ENCODE measurements around the gene FAF2. TPM values are rescaled to one million over a fixed set of nuclear protein-coding genes. Genes with fewer than 3 reads are reported as not detected.

The FAF2 gene
- total RNA-seq, 3 donors from 2014 or later, result 33.1 to 36.1 (median 33.4) TPM

GRCh38 chr5:176541338-176542134 is 93.4 kb downstream of the FAF2 start:
- ATAC-seq, result peak; percentile 17
- intact Hi-C loops (cut with DNase I, micrococcal nuclease), result loop anchor here in 1 of 2 donors (10.0 kb wide), 1 partner anchor 127 kb away; the partner anchor contains the start of gene CLTB
- peak; percentile 85 to 93 (median 87) for DNase-seq

GRCh38 chr5:176542135-176542595 is 94.0 kb downstream of the FAF2 start:
- ATAC-seq, result peak; percentile 17

More at GRCh38 chr5:176541338-176542134, 93.4 kb downstream of the FAF2 start:
- H3K4me1 ChIP-seq (ENCODE audit: low read depth), result peaks cover 22% of the 10 kb centered on the region
- TF ChIP-seq CTCF (IDR thresholded peaks at IDR 0.05), result no peak
- H3K9me3 ChIP-seq, result no peaks in the 10 kb centered on the region
- H3K4me3 ChIP-seq, result no peak overlapping the region
- H3K36me3 ChIP-seq (ENCODE audit: low read depth), result no peaks in the 10 kb centered on the region

GRCh38 chr5:176542596-176543427 is 94.6 kb downstream of the FAF2 start:
- peak overlapping the region; percentile 59 for H3K4me3 ChIP-seq
- H3K9me3 ChIP-seq, result no peaks in the 10 kb centered on the region
- ATAC-seq (no peak), DNase-seq (peak in 2 of 3 donors; percentile 71 to 75)
- intact Hi-C loops (cut with DNase I, micrococcal nuclease), result loop anchor here in 1 of 2 donors (10.0 kb wide), 1 partner anchor 128 kb away; the partner anchor contains the start of gene CLTB
- H3K36me3 ChIP-seq (ENCODE audit: low read depth), result no peaks in the 10 kb centered on the region
- TF ChIP-seq CTCF (IDR thresholded peaks at IDR 0.05), result no peak
- peaks cover 27% of the 10 kb centered on the region for H3K4me1 ChIP-seq (ENCODE audit: low read depth)

More at GRCh38 chr5:176542135-176542595, 94.0 kb downstream of the FAF2 start:
- peaks cover 26% of the 10 kb centered on the region for H3K4me1 ChIP-seq (ENCODE audit: low read depth)
- intact Hi-C loops (cut with DNase I, micrococcal nuclease), result loop anchor here in 1 of 2 donors (10.0 kb wide), 1 partner anchor 127 kb away; the partner anchor contains the start of gene CLTB
- peak; percentile 86 to 89 (median 89) for DNase-seq
- no peaks in the 10 kb centered on the region for H3K9me3 ChIP-seq
- H3K36me3 ChIP-seq (ENCODE audit: low read depth), result no peaks in the 10 kb centered on the region
- no peak for TF ChIP-seq CTCF (IDR thresholded peaks at IDR 0.05)
- peak overlapping the region; percentile 59 for H3K4me3 ChIP-seq

- peaks cover 33% of the 10 kb centered on the region for H3K4me1 ChIP-seq (ENCODE audit: low read depth)
- intact Hi-C loops (cut with DNase I, micrococcal nuclease), result loop anchor here in 1 of 2 donors (10.0 kb wide), 1 partner anchor 129 kb away; the partner anchor contains the start of gene CLTB
- DNase-seq, result peak; percentile 88 to 90 (median 90)
- no peak for TF ChIP-seq CTCF (IDR thresholded peaks at IDR 0.05)
- H3K36me3 ChIP-seq (ENCODE audit: low read depth), result no peaks in the 10 kb centered on the region
- H3K9me3 ChIP-seq, result no peaks in the 10 kb centered on the region
- peak overlapping the region; percentile 59 for H3K4me3 ChIP-seq
- peak; percentile 59 for ATAC-seq
These were observed 95.4 kb downstream of the FAF2 start for GRCh38 chr5:176543428-176544182.

GRCh38 chr5:176545388-176545736 is 97.2 kb downstream of the FAF2 start:
- Histone ChIP-seq H3K36me3 (ENCODE audit: low read depth) (no peaks in the 10 kb centered on the region), H3K9me3 (no peaks in the 10 kb centered on the region), H3K4me3 (no peak overlapping the region), H3K4me1 (ENCODE audit: low read depth) (peaks cover 38% of the 10 kb centered on the region)
- DNase-seq (peak in 1 of 3 donors; percentile 23), ATAC-seq (no peak)
- TF ChIP-seq CTCF (IDR thresholded peaks at IDR 0.05), result no peak
- intact Hi-C loops (cut with DNase I, micrococcal nuclease), result loop anchor here in 1 of 2 donors (10.0 kb wide), 1 partner anchor 131 kb away; the partner anchor contains the start of gene CLTB
